SU-DHL-6 (cell line): ENCODE measurements around the gene KLHL36.

Experiments
- CTCF ChIP-seq: fragments of 200-600 bp; sonication (generic); IDR thresholded peaks from one replicate; pipeline ENCODE4 v1.5.1; 2017; ENCODE audit warnings: antibody characterized with exemption, mild to moderate bottlenecking, low read length, moderate library complexity; ENCODE audit not compliant: insufficient read depth, poor library complexity, severe bottlenecking
- EZH2phosphoT487 ChIP-seq: fragments of 200-600 bp; sonication (generic), shearing (Covaris generic); conservative IDR thresholded peaks from 2 replicates; pipeline ENCODE4 v1.6.1; 2018; ENCODE audit warnings: mild to moderate bottlenecking, antibody characterized with exemption, low read length, moderate library complexity, mixed read lengths

- TF ChIP-seq CTCF (no peak), EZH2phosphoT487 (no peak)
These were observed 35.6 kb upstream of the KLHL36 start for GRCh38 chr16:84612686-84613085.
